ENCODE measurements around the gene TCEAL7.

TCEAL7 gene

DNA sequence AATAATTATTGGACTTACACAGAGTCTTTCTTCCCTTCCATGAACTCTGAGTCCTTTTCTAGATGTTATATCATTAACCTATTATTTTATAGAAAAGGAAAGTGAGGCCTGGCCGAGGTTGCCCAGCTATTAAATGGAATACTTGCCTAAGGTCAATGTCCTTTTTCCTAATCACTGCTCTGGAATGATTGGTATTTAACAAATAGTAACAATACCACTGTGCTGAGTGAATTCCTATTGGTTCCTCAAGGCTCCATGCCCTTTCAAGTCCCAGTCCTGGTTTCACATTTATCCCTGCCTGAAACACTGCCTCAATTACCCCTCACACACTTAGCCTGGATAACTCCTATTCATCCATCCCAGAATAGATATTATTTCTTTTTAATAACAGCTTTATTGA is 32.4 kb downstream of the TCEAL7 start:
- WGBS, 2 donors (ENCODE audit: extremely low coverage in 2 of 2, insufficient read length in 2 of 2, insufficient replicate concordance in 1 of 2): no CpG with 5 or more reads among the region's 1 CpG

DNA sequence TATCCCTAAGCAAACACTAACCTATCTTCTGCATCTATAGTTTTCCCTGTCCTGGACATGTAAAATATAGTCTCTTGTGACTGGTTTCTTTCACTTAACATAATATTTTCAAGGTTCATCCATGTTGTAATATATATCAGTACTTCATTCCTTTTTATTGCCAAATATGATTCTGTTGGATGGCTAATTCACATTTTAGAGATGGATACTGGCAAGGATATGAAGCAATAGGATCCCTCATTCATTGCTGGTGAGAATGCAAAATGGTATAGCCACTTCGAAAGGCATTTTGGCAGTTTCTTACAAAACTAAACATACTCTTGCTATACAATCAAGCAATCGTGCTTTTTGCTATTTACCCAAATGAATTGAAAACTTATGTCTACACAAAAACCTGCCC is 33.0 kb downstream of the TCEAL7 start:
- H3K23ac ChIP-seq (ENCODE audit: low read depth, low read length, poor library complexity): no peak overlapping the region
- H3K4me2 ChIP-seq (ENCODE audit: insufficient read depth, low read length, poor library complexity, severe bottlenecking): no peak overlapping the region
- no peak overlapping the region for H2BK120ac ChIP-seq (ENCODE audit: low read depth, low read length)
- H3K27ac ChIP-seq (replicated peaks; ENCODE audit: low read length): no peak overlapping the region
- no CpG with 5 or more reads among the region's 2 CpGs for WGBS, 2 donors (ENCODE audit: extremely low coverage in 2 of 2, insufficient read length in 2 of 2, insufficient replicate concordance in 1 of 2)
- H4K8ac ChIP-seq (ENCODE audit: low read depth, low read length): no peak overlapping the region
- H2BK5ac ChIP-seq (ENCODE audit: low read length): no peak overlapping the region
- H2AFZ ChIP-seq (ENCODE audit: low read length): no peak overlapping the region
- no peak overlapping the region for H2BK15ac ChIP-seq (ENCODE audit: low read length)
- DNase-seq (ENCODE audit: low spot score): no peak
- H2AK5ac ChIP-seq (ENCODE audit: low read depth, low read length): no peak overlapping the region
- H3K9me3 ChIP-seq (replicated peaks in 1 of 2; ENCODE audit: control insufficient read depth in 2 of 2, insufficient read depth in 1 of 2, low read depth in 1 of 2, low read length in 2 of 2): no peaks in the 10 kb centered on the region
- no peak overlapping the region for H3K9ac ChIP-seq (ENCODE audit: low read depth, low read length, poor library complexity)
- no peak overlapping the region for H3K14ac ChIP-seq (ENCODE audit: low read length)
- H3K4me1 ChIP-seq (ENCODE audit: control insufficient read depth in 2 of 2, insufficient read depth in 1 of 2, low read depth in 1 of 2, low read length in 2 of 2): peaks cover 3 to 6% of the 10 kb centered on the region in 2 donors
- H2BK12ac ChIP-seq (ENCODE audit: low read length): no peak overlapping the region
- no peak overlapping the region for H3K18ac ChIP-seq (ENCODE audit: low read length)
- H4K91ac ChIP-seq (ENCODE audit: low read depth, low read length, poor library complexity): no peak overlapping the region
- no peaks in the 10 kb centered on the region for H3K27me3 ChIP-seq (ENCODE audit: control insufficient read depth in 3 of 3, insufficient read depth in 3 of 3, low read depth in 1 of 3, low read length in 3 of 3)
- H3K4ac ChIP-seq (ENCODE audit: low read length): no peak overlapping the region
- H3K79me1 ChIP-seq (ENCODE audit: low read depth, low read length): no peaks in the 10 kb centered on the region
- H3K36me3 ChIP-seq (replicated peaks in 1 of 2; ENCODE audit: control insufficient read depth in 2 of 2, insufficient read depth in 2 of 2, low read length in 2 of 2): peaks cover 0 to 5% of the 10 kb centered on the region in 2 donors
- H3K4me3 ChIP-seq (ENCODE audit: low read length in 2 of 2): no peak overlapping the region

More for the DNA sequence above, 32.4 kb downstream of the TCEAL7 start:
- no peak overlapping the region for H3K18ac ChIP-seq (ENCODE audit: low read length)
- H2BK120ac ChIP-seq (ENCODE audit: low read depth, low read length): no peak overlapping the region
- no peak overlapping the region for H2AFZ ChIP-seq (ENCODE audit: low read length)
- no peak for DNase-seq (ENCODE audit: low spot score)
- H3K9ac ChIP-seq (ENCODE audit: low read depth, low read length, poor library complexity): no peak overlapping the region
- no peak overlapping the region for H2BK15ac ChIP-seq (ENCODE audit: low read length)
- H3K27ac ChIP-seq (replicated peaks; ENCODE audit: low read length): no peak overlapping the region
- H3K9me3 ChIP-seq (replicated peaks in 1 of 2; ENCODE audit: control insufficient read depth in 2 of 2, insufficient read depth in 1 of 2, low read depth in 1 of 2, low read length in 2 of 2): no peaks in the 10 kb centered on the region
- H3K79me1 ChIP-seq (ENCODE audit: low read depth, low read length): no peaks in the 10 kb centered on the region
- peaks cover 0 to 11% of the 10 kb centered on the region in 2 donors for H3K36me3 ChIP-seq (replicated peaks in 1 of 2; ENCODE audit: control insufficient read depth in 2 of 2, insufficient read depth in 2 of 2, low read length in 2 of 2)
- no peak overlapping the region for H3K4me2 ChIP-seq (ENCODE audit: insufficient read depth, low read length, poor library complexity, severe bottlenecking)
- H3K27me3 ChIP-seq (ENCODE audit: control insufficient read depth in 3 of 3, insufficient read depth in 3 of 3, low read depth in 1 of 3, low read length in 3 of 3): no peaks in the 10 kb centered on the region
- no peak overlapping the region for H4K91ac ChIP-seq (ENCODE audit: low read depth, low read length, poor library complexity)
- H3K23ac ChIP-seq (ENCODE audit: low read depth, low read length, poor library complexity): no peak overlapping the region
- no peak overlapping the region for H2BK12ac ChIP-seq (ENCODE audit: low read length)
- H3K14ac ChIP-seq (ENCODE audit: low read length): no peak overlapping the region
- H2BK5ac ChIP-seq (ENCODE audit: low read length): no peak overlapping the region
- no peak overlapping the region for H3K4me3 ChIP-seq (ENCODE audit: low read length in 2 of 2)
- peaks cover 1 to 6% of the 10 kb centered on the region in 2 donors for H3K4me1 ChIP-seq (ENCODE audit: control insufficient read depth in 2 of 2, insufficient read depth in 1 of 2, low read depth in 1 of 2, low read length in 2 of 2)
- no peak overlapping the region for H3K4ac ChIP-seq (ENCODE audit: low read length)
- no peak overlapping the region for H4K8ac ChIP-seq (ENCODE audit: low read depth, low read length)
- no peak overlapping the region for H2AK5ac ChIP-seq (ENCODE audit: low read depth, low read length)

DNA sequence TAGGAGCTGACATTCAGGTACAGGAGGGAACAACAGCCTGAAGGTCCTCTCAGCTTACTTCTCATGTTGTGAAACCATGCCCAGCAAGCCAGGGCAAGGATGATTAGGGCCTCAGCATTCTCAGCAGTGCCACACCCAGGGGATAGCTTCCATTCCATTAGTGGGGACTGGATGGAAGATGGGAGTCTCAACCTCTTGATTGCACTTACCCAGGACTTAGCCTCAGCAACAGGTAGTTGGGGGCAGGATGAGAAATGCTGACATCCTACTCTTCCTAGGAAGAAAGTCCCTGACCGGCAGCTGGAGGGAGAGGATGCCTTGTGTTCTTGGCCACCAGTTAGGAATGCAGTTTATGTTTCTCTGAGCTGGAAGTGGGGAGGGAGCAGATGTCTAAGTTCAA is 37.5 kb downstream of the TCEAL7 start:
- Histone ChIP-seq H2AFZ (ENCODE audit: low read length) (peak overlapping the region; percentile 41), H3K4me1 (ENCODE audit: control insufficient read depth in 2 of 2, insufficient read depth in 1 of 2, low read depth in 1 of 2, low read length in 2 of 2) (peaks cover 0 to 3% of the 10 kb centered on the region in 2 donors), H2BK12ac (ENCODE audit: low read length) (no peak overlapping the region), H3K9ac (ENCODE audit: low read depth, low read length, poor library complexity) (no peak overlapping the region), H3K27me3 (ENCODE audit: control insufficient read depth in 3 of 3, insufficient read depth in 3 of 3, low read depth in 1 of 3, low read length in 3 of 3) (no peaks in the 10 kb centered on the region), H2BK15ac (ENCODE audit: low read length) (no peak overlapping the region), H3K18ac (ENCODE audit: low read length) (no peak overlapping the region), H4K8ac (ENCODE audit: low read depth, low read length) (no peak overlapping the region), H3K4me3 (ENCODE audit: low read length in 2 of 2) (no peak overlapping the region), H3K4me2 (ENCODE audit: insufficient read depth, low read length, poor library complexity, severe bottlenecking) (no peak overlapping the region), H3K9me3 (replicated peaks in 1 of 2; ENCODE audit: control insufficient read depth in 2 of 2, insufficient read depth in 1 of 2, low read depth in 1 of 2, low read length in 2 of 2) (no peaks in the 10 kb centered on the region), H3K79me1 (ENCODE audit: low read depth, low read length) (no peaks in the 10 kb centered on the region), H3K36me3 (replicated peaks in 1 of 2; ENCODE audit: control insufficient read depth in 2 of 2, insufficient read depth in 2 of 2, low read length in 2 of 2) (no peaks in the 10 kb centered on the region), H3K4ac (ENCODE audit: low read length) (no peak overlapping the region), H4K91ac (ENCODE audit: low read depth, low read length, poor library complexity) (no peak overlapping the region), H2BK5ac (ENCODE audit: low read length) (no peak overlapping the region), H3K14ac (ENCODE audit: low read length) (no peak overlapping the region), H2AK5ac (ENCODE audit: low read depth, low read length) (no peak overlapping the region), H2BK120ac (ENCODE audit: low read depth, low read length) (no peak overlapping the region), H3K27ac (replicated peaks; ENCODE audit: low read length) (no peak overlapping the region), H3K23ac (ENCODE audit: low read depth, low read length, poor library complexity) (no peak overlapping the region)
- no peak for DNase-seq (ENCODE audit: low spot score)
- WGBS, 2 donors (ENCODE audit: extremely low coverage in 2 of 2, insufficient read length in 2 of 2, insufficient replicate concordance in 1 of 2): no CpG with 5 or more reads among the region's 1 CpG

DNA sequence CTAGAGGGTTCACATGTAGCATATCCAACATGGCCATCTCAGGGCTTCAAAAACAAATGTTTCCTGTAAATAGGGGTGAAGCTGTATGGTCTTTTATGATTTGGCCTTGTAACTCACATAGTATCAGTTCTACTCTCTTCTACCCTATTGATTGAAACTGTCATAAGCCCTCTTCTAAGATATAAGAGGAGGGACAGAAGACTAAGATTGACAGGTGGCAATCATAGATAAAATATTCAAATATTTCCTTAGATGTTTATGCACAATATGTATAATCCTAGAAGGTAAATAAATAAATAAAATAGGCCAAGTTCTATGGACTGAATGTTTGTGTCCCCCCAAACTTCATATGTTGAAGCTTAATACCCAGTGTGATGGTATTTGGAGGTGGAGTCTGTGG is 39.4 kb downstream of the TCEAL7 start:
- Histone ChIP-seq H2BK15ac (ENCODE audit: low read length) (no peak overlapping the region), H4K91ac (ENCODE audit: low read depth, low read length, poor library complexity) (no peak overlapping the region), H2AFZ (ENCODE audit: low read length) (no peak overlapping the region)

More for the DNA sequence above, 39.4 kb downstream of the TCEAL7 start:
- Histone ChIP-seq H3K23ac (ENCODE audit: low read depth, low read length, poor library complexity) (no peak overlapping the region), H2BK12ac (ENCODE audit: low read length) (no peak overlapping the region), H3K27ac (replicated peaks; ENCODE audit: low read length) (no peak overlapping the region), H3K27me3 (ENCODE audit: control insufficient read depth in 3 of 3, insufficient read depth in 3 of 3, low read depth in 1 of 3, low read length in 3 of 3) (no peaks in the 10 kb centered on the region), H3K36me3 (replicated peaks in 1 of 2; ENCODE audit: control insufficient read depth in 2 of 2, insufficient read depth in 2 of 2, low read length in 2 of 2) (no peaks in the 10 kb centered on the region), H3K9ac (ENCODE audit: low read depth, low read length, poor library complexity) (no peak overlapping the region), H3K4me2 (ENCODE audit: insufficient read depth, low read length, poor library complexity, severe bottlenecking) (no peak overlapping the region), H3K79me1 (ENCODE audit: low read depth, low read length) (no peaks in the 10 kb centered on the region), H3K14ac (ENCODE audit: low read length) (no peak overlapping the region), H3K18ac (ENCODE audit: low read length) (no peak overlapping the region), H3K4me3 (ENCODE audit: low read length in 2 of 2) (no peak overlapping the region), H3K4me1 (ENCODE audit: control insufficient read depth in 2 of 2, insufficient read depth in 1 of 2, low read depth in 1 of 2, low read length in 2 of 2) (peaks cover 0 to 3% of the 10 kb centered on the region in 2 donors), H3K4ac (ENCODE audit: low read length) (no peak overlapping the region), H4K8ac (ENCODE audit: low read depth, low read length) (no peak overlapping the region), H2BK120ac (ENCODE audit: low read depth, low read length) (no peak overlapping the region), H2AK5ac (ENCODE audit: low read depth, low read length) (no peak overlapping the region), H3K9me3 (replicated peaks in 1 of 2; ENCODE audit: control insufficient read depth in 2 of 2, insufficient read depth in 1 of 2, low read depth in 1 of 2, low read length in 2 of 2) (no peaks in the 10 kb centered on the region), H2BK5ac (ENCODE audit: low read length) (no peak overlapping the region)
- no peak for DNase-seq (ENCODE audit: low spot score)

Data from neuronal stem cell (in vitro differentiated cells).